NCI-H748 (cell line): ENCODE data around the gene GRHL1.

Experiments used
- DNase-seq: peaks from one replicate; lab custom pipeline; 2025; ENCODE audit not compliant: unreplicated experiment; lab: John Stamatoyannopoulos, UW

Gene GRHL1

GRCh38 chr2:9971105-9971818, 19.8 kb downstream of the GRHL1 start:
- DNase-seq, result no peak

- DNase-seq, result no peak
Observed at GRCh38 chr2:9971890-9972289, 20.4 kb downstream of the GRHL1 start.

- DNase-seq, result no peak
Observed at GRCh38 chr2:9972621-9973479, 21.4 kb downstream of the GRHL1 start.

DNA sequence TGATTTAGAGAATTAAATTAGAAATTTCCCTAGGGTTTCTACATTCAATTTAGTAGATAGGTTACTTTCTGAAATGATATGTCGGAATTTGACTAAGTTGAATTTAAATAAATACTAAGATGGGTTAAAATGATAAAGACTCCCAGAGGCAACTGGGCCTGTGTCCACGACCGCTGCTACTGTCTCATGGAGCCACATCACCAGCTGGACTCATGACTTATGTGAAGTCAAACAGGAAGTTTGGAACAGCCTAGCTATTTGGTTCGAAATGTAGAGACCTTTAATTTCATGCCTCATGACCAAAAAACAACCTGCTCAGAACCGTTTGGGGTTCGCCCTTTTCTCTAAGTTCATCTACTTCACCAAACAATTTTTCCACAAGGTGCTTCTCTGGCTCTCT, 22.2 kb downstream of the GRHL1 start:
- DNase-seq, result no peak

- no peak for DNase-seq
Observed at GRCh38 chr2:9974343-9974742, 22.9 kb downstream of the GRHL1 start.

DNA sequence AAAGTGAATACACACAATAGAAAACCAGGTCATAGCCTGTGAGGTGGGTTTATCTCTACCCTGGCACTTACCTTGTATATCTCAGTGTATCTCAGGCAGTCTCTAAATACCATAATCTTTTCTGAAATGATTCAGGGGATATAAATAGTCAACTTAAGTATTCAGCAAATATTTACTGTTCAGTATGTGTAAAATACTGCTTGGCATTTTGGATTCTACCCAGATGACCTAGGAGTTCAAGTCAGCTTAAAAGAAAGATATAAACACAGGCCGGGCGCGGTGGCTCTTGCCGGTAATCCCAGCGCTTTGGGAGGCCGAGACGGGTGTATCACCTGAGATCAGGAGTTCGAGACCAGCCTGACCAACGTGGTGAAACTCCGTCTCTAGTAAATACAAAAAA, 23.8 kb downstream of the GRHL1 start:
- peak; percentile 18 for DNase-seq

DNA sequence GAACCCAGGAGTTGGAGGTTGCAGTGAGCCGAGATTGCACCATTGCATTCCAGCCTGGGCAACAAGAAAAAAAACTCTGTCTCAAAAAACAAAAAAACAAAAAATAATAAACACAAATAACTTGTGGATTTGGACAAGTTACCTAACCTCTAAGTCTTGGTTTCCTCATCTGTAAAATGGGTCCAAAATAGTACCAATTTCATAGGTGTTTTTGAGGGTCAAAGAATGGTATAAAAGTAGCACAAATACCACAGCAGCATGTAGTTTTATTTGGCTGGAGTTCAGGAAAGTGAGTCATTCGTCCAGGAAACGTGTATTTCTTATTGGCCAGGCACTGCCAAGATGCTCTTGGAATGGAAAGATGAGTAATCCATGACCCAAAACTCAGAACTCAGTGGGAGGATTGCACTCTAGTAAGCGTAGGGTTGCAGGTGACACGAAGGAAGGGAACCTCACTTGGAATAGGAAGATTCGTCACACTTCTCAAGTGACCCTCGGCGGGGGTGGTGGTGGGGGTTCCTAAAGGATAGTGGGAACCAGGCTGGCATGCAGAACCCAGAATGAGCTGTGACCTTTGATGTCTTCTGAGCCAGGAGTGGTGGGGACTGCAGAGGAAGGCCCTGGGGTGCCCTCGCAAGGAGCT, 24.4 kb downstream of the GRHL1 start:
- DNase-seq, result no peak

DNA sequence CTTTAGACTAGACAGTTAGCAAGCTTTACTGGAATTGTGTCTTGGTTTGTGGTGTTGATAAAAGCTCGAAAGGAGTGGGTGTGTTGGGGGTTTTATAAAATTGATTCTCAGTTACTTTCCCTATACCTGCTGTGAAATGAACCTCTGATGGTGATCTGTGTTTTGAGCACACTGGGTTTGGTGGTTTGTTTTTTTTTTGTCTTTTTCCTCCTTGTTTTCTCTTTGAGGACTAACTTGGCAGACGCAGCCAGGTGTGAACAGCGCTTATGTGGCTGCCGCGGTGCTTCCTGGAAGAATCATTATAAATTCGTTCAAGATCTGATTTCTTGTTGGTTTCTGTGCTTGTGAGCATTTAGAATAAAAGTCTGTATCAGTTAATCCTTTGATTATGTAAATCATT, 28.5 kb downstream of the GRHL1 start:
- DNase-seq, result no peak

DNA sequence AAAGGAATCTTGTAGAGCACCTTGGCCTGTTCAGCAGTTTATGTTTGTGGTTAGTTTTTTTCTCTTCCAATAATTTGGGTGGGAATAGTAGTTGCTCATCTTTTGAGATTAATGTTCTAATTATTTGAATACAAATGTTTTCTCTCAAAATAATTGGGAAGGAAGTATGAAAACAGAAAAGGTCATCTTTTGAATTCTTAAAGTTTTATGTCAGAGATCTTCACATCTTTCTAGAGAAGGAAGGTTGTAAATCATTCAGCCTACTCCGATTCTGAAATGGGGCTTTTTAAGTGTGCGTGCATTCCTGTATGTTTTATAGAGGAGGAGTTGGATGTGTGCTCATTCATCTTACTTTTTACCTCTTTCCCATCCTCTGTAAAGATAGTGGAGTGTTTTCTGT, 29.0 kb downstream of the GRHL1 start:
- no peak for DNase-seq

GRCh38 chr2:9981655-9982054, 30.2 kb downstream of the GRHL1 start:
- DNase-seq, result no peak

DNA sequence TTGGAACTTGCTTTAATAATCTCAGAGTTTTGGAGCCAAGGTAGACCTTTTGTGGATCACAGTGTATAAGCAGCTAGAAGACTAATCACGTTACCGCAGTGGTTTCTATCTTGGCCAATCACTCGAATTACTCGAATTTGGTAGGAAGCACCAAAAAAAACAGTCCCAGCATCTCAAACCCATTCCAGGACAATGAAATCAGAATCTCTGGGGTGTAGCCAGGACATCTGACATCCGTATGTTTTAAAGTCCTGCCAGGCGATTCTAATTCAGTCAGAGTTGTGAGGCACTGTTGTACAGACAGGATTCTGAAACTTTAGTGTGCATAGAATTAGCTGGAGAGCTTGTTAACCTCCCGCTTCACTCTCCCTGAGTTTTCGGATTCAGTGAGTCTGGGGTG, 30.8 kb downstream of the GRHL1 start:
- DNase-seq, result no peak

DNA sequence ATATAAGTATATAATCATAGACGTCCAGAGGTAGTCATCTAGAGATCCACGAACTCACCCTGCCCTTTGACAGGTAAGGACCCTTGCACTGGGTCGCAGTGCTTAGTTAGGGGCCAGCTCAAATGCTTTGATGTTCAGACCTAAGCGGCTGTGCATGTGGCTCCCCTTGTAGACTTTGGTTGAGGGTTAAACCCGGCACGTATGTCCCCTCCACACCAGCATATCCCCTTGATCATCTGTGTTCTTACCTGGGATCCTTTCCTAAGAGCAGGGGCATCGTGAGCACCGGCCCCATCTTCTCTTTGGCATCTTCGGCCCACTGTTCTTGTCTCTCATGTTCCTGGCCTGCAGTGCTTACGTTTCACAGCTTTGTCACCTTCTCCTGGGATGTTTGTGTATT, 31.4 kb downstream of the GRHL1 start:
- DNase-seq, result no peak

- DNase-seq, result no peak
Observed at GRCh38 chr2:9983401-9984216, 32.1 kb downstream of the GRHL1 start.

DNA sequence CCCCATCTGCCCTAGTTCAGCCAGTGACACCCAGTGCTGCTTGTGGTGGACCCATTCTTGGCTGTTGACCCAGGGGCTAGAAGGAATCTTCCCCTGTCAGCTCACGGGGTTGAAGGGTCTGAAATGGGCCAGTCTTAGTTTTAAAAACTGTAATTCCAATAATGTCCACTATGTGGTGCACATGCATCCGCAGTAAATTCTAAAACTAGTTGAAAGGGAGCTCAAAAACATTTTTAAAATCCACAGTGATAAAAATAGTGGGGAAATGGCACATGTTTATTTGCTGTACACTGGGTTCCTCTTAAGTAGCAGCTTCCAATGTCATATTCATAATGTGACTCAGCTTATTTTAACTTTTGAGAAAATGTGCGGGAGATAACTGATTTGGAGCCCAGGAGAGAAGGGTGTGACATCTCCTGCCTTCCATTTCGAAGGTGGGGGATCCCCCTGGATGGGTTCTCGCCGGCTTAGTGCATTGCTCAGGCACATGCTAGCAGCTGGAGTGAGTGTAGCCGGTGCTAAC, 32.8 kb downstream of the GRHL1 start:
- peak; percentile 31 for DNase-seq

GRCh38 chr2:9984871-9985480, 33.5 kb downstream of the GRHL1 start:
- no peak for DNase-seq

DNA sequence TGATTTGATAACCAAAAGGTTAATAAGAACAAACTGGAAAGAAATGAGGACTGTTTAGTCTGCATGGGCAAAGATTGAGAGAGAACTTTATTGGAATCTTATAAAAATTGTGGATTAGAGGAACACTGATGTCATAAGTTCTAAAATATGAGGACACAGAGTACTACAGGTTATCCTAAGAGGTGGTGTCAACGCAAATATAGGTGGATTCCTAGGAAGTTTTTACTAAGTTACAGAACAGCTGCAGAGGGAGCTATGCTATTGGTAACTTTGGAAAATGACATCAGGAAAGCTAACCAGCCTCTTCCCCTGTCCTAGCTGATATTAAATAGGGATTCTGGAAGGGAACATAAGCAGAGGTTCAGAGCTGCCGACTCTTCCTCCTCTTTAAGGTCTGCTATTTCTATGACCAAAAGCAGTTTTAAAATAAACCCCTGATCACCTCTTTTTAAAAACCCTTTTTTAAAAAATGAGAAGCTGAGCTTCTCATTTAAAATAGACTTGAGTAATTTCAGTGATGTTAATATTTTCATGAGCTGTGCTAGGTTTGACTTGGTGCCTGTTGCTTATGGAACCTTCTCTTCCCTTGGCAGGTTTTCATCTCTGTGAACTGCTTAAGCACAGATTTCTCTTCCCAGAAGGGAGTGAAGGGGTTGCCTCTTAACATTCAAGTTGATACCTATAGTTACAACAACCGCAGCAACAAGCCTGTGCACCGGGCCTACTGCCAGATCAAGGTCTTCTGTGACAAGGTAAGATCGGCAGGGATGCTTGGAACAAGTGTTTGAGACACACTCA, 34.2 kb downstream of the GRHL1 start:
- no peak for DNase-seq

- no peak for DNase-seq
Observed at GRCh38 chr2:9988320-9988719, 36.8 kb downstream of the GRHL1 start.

- DNase-seq, result no peak
Observed at GRCh38 chr2:9990736-9991135, 39.2 kb downstream of the GRHL1 start.

- no peak for DNase-seq
Observed at GRCh38 chr2:9991221-9991620, 39.7 kb downstream of the GRHL1 start.

DNA sequence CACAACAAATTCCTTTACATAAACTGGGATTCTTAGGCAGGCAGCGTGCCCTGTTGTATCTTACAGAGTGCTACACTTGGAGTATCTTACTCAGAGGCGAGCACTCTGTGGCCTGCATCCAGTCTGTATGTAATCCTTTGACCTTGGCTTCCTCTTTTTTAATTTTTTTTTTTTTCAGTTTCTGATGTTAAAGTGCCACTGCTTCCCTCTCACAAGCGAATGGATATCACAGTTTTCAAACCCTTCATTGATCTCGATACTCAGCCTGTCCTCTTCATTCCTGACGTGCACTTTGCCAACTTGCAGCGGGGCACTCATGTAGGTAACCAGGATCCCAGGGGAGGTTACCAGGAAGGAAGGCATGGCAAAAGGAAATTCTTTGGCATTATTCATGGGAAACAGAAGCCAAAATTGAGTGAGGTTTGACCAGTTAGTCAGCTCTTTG, 40.4 kb downstream of the GRHL1 start:
- DNase-seq, result no peak
